Right cardiac atrium (tissue), 5 donors: ENCODE data around the gene DAPP1. TPM values are rescaled to one million over a fixed set of nuclear protein-coding genes. Genes with fewer than 3 reads are reported as not detected.
"Not testable (repeated sequence)": the region's sequence is repeated elsewhere in the genome, so short reads cannot be mapped to it uniquely, and the experiment has no call there.

Experiments used
- ATAC-seq, 2 donors: fragments of 200-7000 bp; cut with Tn5 transposase; one replicate each; pipeline versions ENCODE4 v1.8.0 to v1.9.1; 2020; ENCODE audit warnings: moderate library complexity in 2 of 2, mild to moderate bottlenecking in 1 of 2
- DNase-seq, 3 donors: peaks; one replicate each; pipeline ENCODE4 v3.0.0-alpha.2; 2020
- H3K27ac ChIP-seq: one replicate; pipeline ENCODE4 v1.5.1; 2013; ENCODE audit warnings: mild to moderate bottlenecking, low read length, control low read depth, moderate library complexity
- H3K27me3 ChIP-seq: one replicate; pipeline ENCODE4 v1.6.1; 2013; ENCODE audit not compliant: control insufficient read depth, insufficient read depth
- H3K4me1 ChIP-seq: one replicate; pipeline ENCODE4 v1.6.1; 2013; ENCODE audit warnings: low read length; ENCODE audit not compliant: control insufficient read depth, insufficient read depth
- H3K4me3 ChIP-seq: one replicate; pipeline ENCODE4 v1.5.1; 2013; ENCODE audit warnings: low read length, control low read depth
- H3K9me3 ChIP-seq: one replicate; pipeline ENCODE4 v1.6.1; 2013; ENCODE audit warnings: low read length; ENCODE audit not compliant: control insufficient read depth
- WGBS: extraction: QIAGEN DNeasy Blood & Tissue Kit; methylation state at CpG from one replicate; pipeline ENCODE4 v1.1.7; 2013; 5-methylcytosine and 5-hydroxymethylcytosine counted together
- intact Hi-C, 4 donors: fragments of 100-400 bp; cut with DNase I; formaldehyde crosslinking; loops; one replicate each; pipeline versions ENCODE4 v1.11.0 to v1.14.0; 2022 to 2023
- polyA plus RNA-seq: library from polyadenylated mRNA; stranded (reverse); fragments of 200-250 nt; gene quantifications from one replicate; pipeline ENCODE4 v1.2.3, GENCODE V29; 2013
- total RNA-seq, 4 donors: library from RNA; stranded (reverse); fragmentation: NEBNext Ultra II Directional; extraction: Animal tissue kit (Norgen Biotek cat#: 25700); gene quantifications; one replicate each; pipeline ENCODE4 v1.2.1, GENCODE V29; 2021
- donor health status: healthy with polysubstance abuse.
- donor health status: DM: no; HTN: yes; CAD: no.
- donor health status: DM: no; HTN: no; CAD: no.
- donor health status: DM: no; HTN: yes; CAD: no; lungs with severe emphysema.
- donor health status: DM: yes; HTN: yes; CAD: no.

Gene DAPP1
- total and polyA plus RNA-seq, 5 donors = 0.16 to 1.4 (median 0.56) TPM

DNA sequence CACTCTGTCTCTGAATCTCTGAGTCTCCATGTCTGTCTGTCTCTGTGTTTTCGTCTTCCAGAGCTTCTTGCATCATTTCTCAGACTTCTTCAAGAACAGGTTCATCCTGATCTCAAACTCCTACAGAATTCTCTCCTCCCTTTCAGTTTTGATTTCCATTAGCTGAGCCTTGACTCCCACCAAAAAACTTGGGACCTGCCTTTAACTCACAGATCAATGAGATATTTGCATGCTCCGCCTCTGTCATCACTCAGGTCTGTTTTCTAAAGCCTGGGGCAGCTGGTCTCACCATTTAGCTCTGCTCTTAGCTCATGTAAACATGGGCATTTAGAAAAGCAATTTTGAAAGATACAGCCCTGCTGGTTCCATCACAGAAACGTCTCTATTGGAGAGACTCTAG is 8.6 kb downstream of the DAPP1 start:
- DNase-seq = no peak
- ATAC-seq = no peak
- Histone ChIP-seq H3K9me3 (no peaks in the 10 kb centered on the region), H3K4me1 (no peaks in the 10 kb centered on the region), H3K27ac (no peak overlapping the region), H3K4me3 (no peak overlapping the region), H3K27me3 (no peaks in the 10 kb centered on the region)
- intact Hi-C loops = no loop called here
- WGBS = 60% methylated on average over 3 of the region's 3 CpGs

DNA sequence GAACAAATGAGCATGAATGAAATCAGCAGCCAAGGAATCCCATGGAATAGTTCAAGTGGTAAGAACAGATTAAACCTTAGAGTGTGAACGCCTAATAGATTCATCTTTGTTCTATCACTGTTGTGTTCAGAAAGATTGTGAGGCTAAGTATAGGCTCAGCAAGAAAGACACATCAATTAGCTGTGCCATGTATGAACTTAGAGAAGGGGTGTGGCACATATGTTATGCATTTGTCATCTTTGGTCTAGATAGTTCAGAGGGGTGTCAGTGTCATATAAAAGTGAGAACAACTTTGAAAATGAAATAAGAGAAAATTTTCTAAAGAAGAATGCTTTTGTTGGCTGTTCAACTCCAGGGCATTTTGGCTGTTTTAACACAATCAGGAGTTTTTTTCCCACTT is 9.4 kb downstream of the DAPP1 start:
- DNase-seq = no peak
- Histone ChIP-seq H3K4me1 (no peaks in the 10 kb centered on the region), H3K9me3 (no peaks in the 10 kb centered on the region), H3K4me3 (no peak overlapping the region), H3K27ac (no peak overlapping the region), H3K27me3 (no peaks in the 10 kb centered on the region)
- WGBS = 64% methylated on average over 1 of the region's 1 CpG
- intact Hi-C loops = no loop called here
- no peak for ATAC-seq

DNA sequence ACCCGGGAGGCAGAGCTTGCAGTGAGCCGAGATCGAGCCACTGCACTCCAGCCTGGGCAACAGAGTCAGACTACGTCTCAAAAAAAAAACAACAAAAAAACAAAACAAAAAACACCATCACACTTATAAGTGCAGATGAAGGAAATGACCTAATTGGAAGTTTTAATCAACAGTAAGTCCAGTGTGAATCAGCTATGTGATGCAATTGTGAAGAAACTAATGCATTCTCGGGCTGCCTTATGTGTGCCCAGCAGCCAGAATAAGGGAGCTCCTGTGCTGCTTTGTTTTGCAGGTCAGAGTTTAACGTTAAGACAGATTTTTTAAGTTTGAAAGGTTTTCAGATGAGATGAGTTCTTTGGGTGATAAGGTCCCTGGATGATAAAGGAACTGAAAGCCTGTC is 10.8 kb downstream of the DAPP1 start:
- Histone ChIP-seq H3K9me3 (no peaks in the 10 kb centered on the region), H3K27ac (no peak overlapping the region), H3K27me3 (no peaks in the 10 kb centered on the region), H3K4me1 (no peaks in the 10 kb centered on the region), H3K4me3 (no peak overlapping the region)
- intact Hi-C loops = no loop called here
- ATAC-seq (no peak), DNase-seq (no peak)
- 81% methylated on average over 6 of the region's 6 CpGs for WGBS

DNA sequence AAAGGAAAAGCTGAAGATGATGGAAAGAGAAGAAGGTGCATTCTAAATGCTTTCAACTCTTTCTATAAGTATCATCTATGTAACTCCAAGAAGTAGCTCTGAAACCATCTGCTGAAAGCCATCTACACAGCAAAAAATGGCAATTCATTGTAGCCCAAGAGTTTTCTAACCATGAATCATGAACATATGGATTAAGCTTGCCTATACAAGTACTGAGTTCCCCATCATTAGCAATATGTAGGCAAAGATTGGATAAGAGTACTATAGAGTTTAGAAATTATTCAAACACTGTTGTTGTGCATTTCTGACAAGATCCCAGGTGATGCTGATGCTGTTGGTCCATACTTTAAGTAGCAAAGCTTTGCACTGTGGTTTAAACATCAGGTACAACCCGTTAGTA is 11.2 kb downstream of the DAPP1 start:
- intact Hi-C loops = no loop called here
- no peak overlapping the region for H3K27ac ChIP-seq
- DNase-seq (no peak), ATAC-seq (no peak)
- no peak overlapping the region for H3K4me3 ChIP-seq
- no peaks in the 10 kb centered on the region for H3K27me3 ChIP-seq
- no peaks in the 10 kb centered on the region for H3K4me1 ChIP-seq
- H3K9me3 ChIP-seq = no peaks in the 10 kb centered on the region
- 77% methylated on average over 1 of the region's 1 CpG for WGBS

DNA sequence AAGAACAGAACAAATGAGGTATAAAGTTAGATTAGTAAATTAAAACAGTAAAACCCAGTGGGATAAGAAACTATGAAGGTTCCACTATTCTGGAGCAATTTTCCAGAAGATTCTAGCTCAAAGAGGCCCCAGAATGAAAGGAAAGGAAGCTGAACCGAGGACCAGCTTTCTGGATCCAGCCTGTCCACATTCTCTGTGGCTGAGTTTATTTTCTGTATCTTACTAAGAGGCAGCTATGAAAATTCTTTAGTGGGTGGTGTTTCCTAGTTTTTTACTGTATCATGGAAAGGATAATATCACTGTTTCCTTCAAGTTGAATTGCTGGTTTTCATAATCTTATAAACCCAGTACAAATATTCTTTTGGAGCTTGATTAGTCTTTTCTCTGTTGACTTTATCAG is 11.8 kb downstream of the DAPP1 start:
- Histone ChIP-seq H3K9me3 (no peaks in the 10 kb centered on the region), H3K27ac (no peak overlapping the region), H3K4me1 (no peaks in the 10 kb centered on the region), H3K27me3 (no peaks in the 10 kb centered on the region), H3K4me3 (no peak overlapping the region)
- intact Hi-C loops = no loop called here
- ATAC-seq = no peak
- 38% methylated on average over 1 of the region's 1 CpG for WGBS
- DNase-seq = no peak

DNA sequence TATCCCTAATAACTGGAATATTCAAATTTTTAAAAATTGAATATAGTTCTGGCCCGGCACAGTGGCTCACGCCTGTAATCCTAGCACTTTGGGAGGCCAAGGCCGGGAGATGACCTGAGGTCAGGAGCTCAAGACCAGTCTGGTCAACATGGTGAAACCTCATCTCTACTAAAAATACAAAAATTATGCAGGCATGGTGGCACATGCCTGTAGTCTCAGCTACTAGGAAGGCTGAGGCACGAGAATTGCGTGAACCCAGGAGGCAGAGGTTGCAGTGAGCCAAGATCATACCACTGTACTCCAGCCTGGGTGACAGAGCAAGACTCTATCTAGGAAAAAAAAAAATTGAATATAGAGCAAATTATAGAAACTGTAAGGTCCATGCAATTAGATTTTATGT is 13.4 kb downstream of the DAPP1 start:
- H3K4me3 ChIP-seq, intact Hi-C loops, H3K9me3 ChIP-seq, ATAC-seq, H3K4me1 ChIP-seq, DNase-seq, H3K27me3 ChIP-seq, H3K27ac ChIP-seq: not testable (repeated sequence)
- 86% methylated on average over 5 of the region's 5 CpGs for WGBS

DNA sequence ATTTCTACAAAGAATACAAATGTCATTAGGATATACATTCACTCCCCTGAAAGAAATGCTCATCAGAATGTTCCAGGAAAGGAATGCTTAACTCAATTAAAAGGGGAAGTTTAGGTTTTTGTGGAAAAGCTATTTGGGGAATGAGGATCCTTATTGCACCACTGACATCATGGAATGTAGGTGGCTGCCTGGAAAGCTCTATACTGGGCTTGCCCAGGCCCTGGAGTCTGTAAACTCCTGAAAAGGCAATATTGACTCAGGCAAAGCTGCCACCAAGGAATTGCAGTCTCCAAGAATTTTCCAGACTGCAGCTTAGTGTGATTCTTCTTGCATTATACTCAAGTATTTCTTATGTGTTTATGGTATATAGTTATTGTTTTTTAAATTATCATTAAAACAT is 15.7 kb downstream of the DAPP1 start:
- H3K27me3 ChIP-seq = no peaks in the 10 kb centered on the region
- no peak for ATAC-seq
- intact Hi-C loops = no loop called here
- no peak overlapping the region for H3K4me3 ChIP-seq
- no peaks in the 10 kb centered on the region for H3K4me1 ChIP-seq
- no peaks in the 10 kb centered on the region for H3K9me3 ChIP-seq
- no peak overlapping the region for H3K27ac ChIP-seq
- no peak for DNase-seq

DNA sequence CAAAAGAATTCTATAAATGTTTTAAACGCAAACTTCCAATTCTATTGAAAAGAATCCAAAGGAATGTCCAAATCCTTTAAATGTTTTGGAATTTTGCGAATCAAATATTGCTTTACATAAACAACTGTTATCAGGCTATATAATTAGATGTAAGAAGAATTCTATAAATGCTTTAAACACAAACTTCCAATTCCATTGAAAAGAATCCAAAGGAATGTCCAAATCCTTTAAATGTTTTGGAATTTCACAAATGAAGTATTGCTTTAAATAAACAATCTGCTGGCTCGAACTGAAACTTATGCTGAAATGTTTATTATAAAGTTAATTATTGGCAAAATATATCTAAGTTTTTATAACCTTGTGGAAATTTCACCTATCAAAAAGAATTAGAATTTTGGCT is 16.1 kb downstream of the DAPP1 start:
- no peak for DNase-seq
- WGBS = 64% methylated on average over 3 of the region's 3 CpGs
- no peak for ATAC-seq
- H3K9me3 ChIP-seq = no peaks in the 10 kb centered on the region
- no peak overlapping the region for H3K27ac ChIP-seq
- no peaks in the 10 kb centered on the region for H3K4me1 ChIP-seq
- H3K4me3 ChIP-seq = no peak overlapping the region
- intact Hi-C loops = no loop called here
- no peaks in the 10 kb centered on the region for H3K27me3 ChIP-seq

DNA sequence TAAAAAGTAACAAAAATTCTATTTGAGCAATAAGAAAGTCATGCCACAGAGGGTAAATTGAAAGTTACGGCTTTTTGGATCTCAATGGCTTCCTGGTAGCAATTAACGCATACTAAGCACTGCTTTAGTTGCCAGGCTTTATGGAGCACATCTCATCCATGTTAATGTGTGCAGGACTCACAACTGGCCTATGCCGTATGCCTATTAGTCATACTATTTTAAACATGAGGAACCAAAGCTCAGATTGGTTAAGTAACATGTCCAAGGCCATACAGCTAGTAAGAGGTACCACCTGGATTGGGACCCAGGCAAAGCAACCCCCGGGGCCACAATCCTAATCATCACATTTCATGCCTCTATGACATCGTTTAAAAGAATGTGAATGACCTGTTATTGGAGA is 17.1 kb downstream of the DAPP1 start:
- H3K9me3 ChIP-seq = no peaks in the 10 kb centered on the region
- 82% methylated on average over 5 of the region's 5 CpGs for WGBS
- H3K4me3 ChIP-seq = no peak overlapping the region
- no peaks in the 10 kb centered on the region for H3K27me3 ChIP-seq
- ATAC-seq (no peak), DNase-seq (no peak)
- H3K4me1 ChIP-seq = no peaks in the 10 kb centered on the region
- H3K27ac ChIP-seq = no peak overlapping the region
- intact Hi-C loops = no loop called here

DNA sequence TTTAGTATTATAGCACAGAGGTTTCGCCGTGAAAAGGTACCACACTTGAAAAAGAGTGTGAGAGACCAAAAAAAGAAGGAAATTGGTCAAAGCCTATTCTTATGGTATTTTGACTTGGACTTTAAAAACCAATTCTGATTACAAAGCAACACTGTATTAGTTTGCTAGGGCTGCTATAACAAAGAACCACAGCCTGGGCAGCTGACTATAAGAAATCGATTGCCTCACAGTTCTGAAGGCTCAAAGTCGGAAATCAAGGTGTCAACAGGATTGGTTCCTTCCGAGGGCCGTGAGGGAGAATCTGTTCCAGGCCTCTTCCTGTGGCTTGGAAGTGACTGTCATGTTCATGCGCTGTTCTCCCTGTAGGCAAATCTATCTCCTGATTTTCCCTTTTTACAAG is 17.9 kb downstream of the DAPP1 start:
- Histone ChIP-seq H3K4me1 (no peaks in the 10 kb centered on the region), H3K27ac (no peak overlapping the region), H3K27me3 (no peaks in the 10 kb centered on the region), H3K4me3 (no peak overlapping the region), H3K9me3 (no peaks in the 10 kb centered on the region)
- intact Hi-C loops = no loop called here
- ATAC-seq = no peak
- DNase-seq = no peak
- 93% methylated on average over 7 of the region's 7 CpGs for WGBS

DNA sequence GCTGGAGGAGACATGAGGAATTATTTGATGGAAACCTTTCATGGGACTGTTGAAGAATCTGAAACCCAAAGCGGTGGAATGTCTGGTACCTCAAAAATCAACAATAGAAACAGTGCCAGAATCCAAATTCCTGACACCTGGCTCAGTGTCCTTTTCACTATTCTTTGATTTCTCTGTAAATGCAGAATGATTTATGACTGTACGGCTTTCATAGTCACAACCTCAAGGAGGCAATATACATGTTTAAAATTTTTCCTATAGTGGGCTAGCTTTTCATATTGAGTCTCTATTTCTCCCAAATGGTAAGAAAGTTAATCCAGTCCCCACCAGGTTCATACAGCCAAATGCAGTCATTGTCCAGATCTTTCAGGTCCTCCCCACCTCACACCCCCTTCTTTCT is 19.3 kb downstream of the DAPP1 start:
- no peaks in the 10 kb centered on the region for H3K4me1 ChIP-seq
- H3K27me3 ChIP-seq = no peaks in the 10 kb centered on the region
- ATAC-seq (no peak), DNase-seq (no peak)
- intact Hi-C loops = no loop called here
- H3K4me3 ChIP-seq = no peak overlapping the region
- WGBS = 91% methylated on average over 2 of the region's 2 CpGs
- H3K27ac ChIP-seq = no peak overlapping the region
- H3K9me3 ChIP-seq = no peaks in the 10 kb centered on the region

DNA sequence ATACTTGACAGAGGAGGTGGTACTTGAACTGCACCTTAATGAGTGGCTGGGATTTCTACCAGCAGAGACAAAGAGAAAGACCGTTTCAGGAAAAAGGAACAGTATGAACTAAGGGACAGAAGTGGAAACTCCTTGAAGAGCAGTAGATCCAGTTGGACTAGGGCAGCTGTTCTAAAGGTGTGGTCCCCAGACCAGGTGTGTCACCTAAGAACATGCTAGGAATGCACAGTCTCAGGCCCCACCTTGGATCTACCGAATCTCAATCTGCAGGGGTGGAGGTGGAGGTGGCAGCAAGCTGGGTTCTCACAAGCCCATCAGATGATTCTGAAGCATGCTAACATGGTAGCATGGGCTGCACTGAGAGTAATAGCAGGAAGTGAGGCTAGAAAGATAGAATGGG is 22.3 kb downstream of the DAPP1 start:
- DNase-seq = no peak
- H3K27me3 ChIP-seq = no peaks in the 10 kb centered on the region
- 81% methylated on average over 2 of the region's 2 CpGs for WGBS
- no peaks in the 10 kb centered on the region for H3K9me3 ChIP-seq
- H3K27ac ChIP-seq = no peak overlapping the region
- ATAC-seq = no peak
- intact Hi-C loops = no loop called here
- H3K4me1 ChIP-seq = no peaks in the 10 kb centered on the region
- H3K4me3 ChIP-seq = no peak overlapping the region
